HG03095 (cell line): Measurements from ENCODE around the gene EOLA1.
"Not testable (repeated sequence)": the region's sequence is repeated elsewhere in the genome, so short reads cannot be mapped to it uniquely, and the experiment has no call there.

Experiments
- ATAC-seq: cut with Tn5 transposase; IDR thresholded peaks from one replicate; pipeline ENCODE4 v1.9.1; 2021; ENCODE audit warnings: moderate library complexity; ENCODE audit not compliant: unreplicated experiment

Gene EOLA1

GRCh38 chrX:149595214-149595613 lies 54.4 kb downstream of the EOLA1 start, which contains the start of gene HSFX2:
TSS of gene HSFX2 (minus strand) at chrX:149595314. CDS start at chrX:149594700, 614 bp downstream.
- ATAC-seq = not testable (repeated sequence)

GRCh38 chrX:149595943-149596342 lies 55.1 kb downstream of the EOLA1 start:
- not testable (repeated sequence) for ATAC-seq
